Prostate gland (tissue), 2 donors: ENCODE results near the gene PLSCR3. TPM values are rescaled to one million over a fixed set of nuclear protein-coding genes. Genes with fewer than 3 reads are reported as not detected.

Experiments
- DNase-seq: peaks from one replicate; pipeline ENCODE4 v3.0.0-alpha.2; 2019; ENCODE audit warnings: low spot score
- H3K27ac ChIP-seq, 2 donors: fragments of 200-600 bp; sonication (generic); 2 replicates each; pipeline ENCODE4 v1.5.1; 2017 to 2019
- H3K27me3 ChIP-seq: fragments of 200-600 bp; sonication (generic); replicated peaks from 2 replicates; pipeline ENCODE4 v1.5.1; 2019; ENCODE audit not compliant: insufficient read depth
- H3K36me3 ChIP-seq, 2 donors: fragments of 200-600 bp; sonication (generic); 1 replicate in 1 of 2; 2 replicates in 1 of 2; pipeline versions ENCODE4 v1.5.1 to v1.8.1; 2017 to 2019
- H3K4me1 ChIP-seq: fragments of 200-600 bp; sonication (generic); replicated peaks from 2 replicates; pipeline ENCODE4 v1.5.1; 2019
- H3K4me3 ChIP-seq, 2 donors: fragments of 200-600 bp; sonication (generic); 2 replicates each; pipeline ENCODE4 v1.5.1; 2017 to 2019
- H3K9me3 ChIP-seq: fragments of 200-600 bp; sonication (generic); 2 replicates; pipeline ENCODE4 v1.5.1; 2017
- POLR2A ChIP-seq: fragments of 450-650 bp; IDR thresholded peaks from one replicate; pipeline ENCODE4 v1.6.1; 2016; ENCODE audit warnings: antibody characterized with exemption, mild to moderate bottlenecking
- POLR2AphosphoS5 ChIP-seq: sonication (generic); formaldehyde crosslinking; IDR thresholded peaks from one replicate; pipeline ENCODE4 v1.6.1; 2017; ENCODE audit warnings: antibody characterized with exemption
- WGBS: methylation state at CpG from one replicate; pipeline ENCODE4 v1.1.5; 2018; 5-methylcytosine and 5-hydroxymethylcytosine counted together
- intact Hi-C: fragments of 100-400 bp; cut with DNase I; formaldehyde crosslinking; loops from one replicate; pipeline ENCODE4 v1.14.2; 2022
- total RNA-seq, 2 donors: library from RNA; depleted of rRNA; stranded (reverse); fragments of >200 nt; gene quantifications; one replicate each; pipeline ENCODE4 v1.1.0, GENCODE V29; 2016
- TF ChIP-seq, protein P1 (sequence below), 4 experiments: fragments of 200-600 bp in 2 of 4; fragments of 450-650 bp in 2 of 4; sonication (generic) in 2 of 4; IDR thresholded peaks; 1 replicate in 3 of 4; 2 replicates in 1 of 4; pipeline ENCODE4 v1.5.1; 2016 to 2019; ENCODE audit warnings: antibody characterized with exemption in 4 of 4, mild to moderate bottlenecking in 2 of 4, moderate library complexity in 2 of 4

Gene PLSCR3
- total RNA-seq, 2 donors from 2014 or later: 25.8 to 26.4 TPM

DNA sequence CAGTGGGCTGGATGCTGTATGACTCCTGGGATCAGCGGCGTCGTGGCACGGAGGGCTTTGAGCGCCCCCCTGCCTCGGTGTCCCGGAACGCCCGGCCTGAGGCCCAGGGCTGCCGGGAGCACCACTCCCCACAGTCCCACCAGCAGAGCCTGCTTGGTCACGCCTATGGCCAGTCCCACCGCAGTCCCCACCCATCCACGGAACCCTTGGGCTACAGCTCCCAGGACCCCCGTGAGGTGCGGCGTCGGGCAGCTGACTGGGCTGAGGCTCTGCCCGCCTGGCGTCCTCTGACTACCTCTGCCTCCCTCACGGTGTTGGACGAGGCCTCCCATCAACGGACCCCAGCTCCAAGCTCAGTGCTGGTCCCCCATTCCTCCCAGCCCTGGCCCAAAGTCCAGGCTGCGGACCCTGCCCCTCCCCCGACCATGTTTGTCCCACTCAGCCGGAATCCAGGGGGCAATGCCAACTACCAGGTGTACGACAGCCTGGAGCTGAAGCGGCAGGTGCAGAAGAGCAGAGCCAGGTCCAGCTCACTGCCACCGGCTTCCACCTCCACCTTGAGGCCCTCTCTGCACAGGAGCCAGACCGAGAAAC is 32.7 kb upstream of the PLSCR3 start:
- Histone ChIP-seq H3K9me3 (no peaks in the 10 kb centered on the region), H3K27me3 (no peaks in the 10 kb centered on the region), H3K4me1 (no peaks in the 10 kb centered on the region), H3K36me3 (no peaks in the 10 kb centered on the region), H3K4me3 (no peak overlapping the region), H3K27ac (no peak overlapping the region)
- WGBS: 87% methylated on average over 29 of the region's 29 CpGs
- TF ChIP-seq POLR2A: no peak
- TF ChIP-seq POLR2AphosphoS5: no peak
- TF ChIP-seq, protein P1, sequence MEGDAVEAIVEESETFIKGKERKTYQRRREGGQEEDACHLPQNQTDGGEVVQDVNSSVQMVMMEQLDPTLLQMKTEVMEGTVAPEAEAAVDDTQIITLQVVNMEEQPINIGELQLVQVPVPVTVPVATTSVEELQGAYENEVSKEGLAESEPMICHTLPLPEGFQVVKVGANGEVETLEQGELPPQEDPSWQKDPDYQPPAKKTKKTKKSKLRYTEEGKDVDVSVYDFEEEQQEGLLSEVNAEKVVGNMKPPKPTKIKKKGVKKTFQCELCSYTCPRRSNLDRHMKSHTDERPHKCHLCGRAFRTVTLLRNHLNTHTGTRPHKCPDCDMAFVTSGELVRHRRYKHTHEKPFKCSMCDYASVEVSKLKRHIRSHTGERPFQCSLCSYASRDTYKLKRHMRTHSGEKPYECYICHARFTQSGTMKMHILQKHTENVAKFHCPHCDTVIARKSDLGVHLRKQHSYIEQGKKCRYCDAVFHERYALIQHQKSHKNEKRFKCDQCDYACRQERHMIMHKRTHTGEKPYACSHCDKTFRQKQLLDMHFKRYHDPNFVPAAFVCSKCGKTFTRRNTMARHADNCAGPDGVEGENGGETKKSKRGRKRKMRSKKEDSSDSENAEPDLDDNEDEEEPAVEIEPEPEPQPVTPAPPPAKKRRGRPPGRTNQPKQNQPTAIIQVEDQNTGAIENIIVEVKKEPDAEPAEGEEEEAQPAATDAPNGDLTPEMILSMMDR (IDR thresholded peaks at IDR 0.05): no peak
- intact Hi-C loops: no loop called here
- no peak for DNase-seq

DNA sequence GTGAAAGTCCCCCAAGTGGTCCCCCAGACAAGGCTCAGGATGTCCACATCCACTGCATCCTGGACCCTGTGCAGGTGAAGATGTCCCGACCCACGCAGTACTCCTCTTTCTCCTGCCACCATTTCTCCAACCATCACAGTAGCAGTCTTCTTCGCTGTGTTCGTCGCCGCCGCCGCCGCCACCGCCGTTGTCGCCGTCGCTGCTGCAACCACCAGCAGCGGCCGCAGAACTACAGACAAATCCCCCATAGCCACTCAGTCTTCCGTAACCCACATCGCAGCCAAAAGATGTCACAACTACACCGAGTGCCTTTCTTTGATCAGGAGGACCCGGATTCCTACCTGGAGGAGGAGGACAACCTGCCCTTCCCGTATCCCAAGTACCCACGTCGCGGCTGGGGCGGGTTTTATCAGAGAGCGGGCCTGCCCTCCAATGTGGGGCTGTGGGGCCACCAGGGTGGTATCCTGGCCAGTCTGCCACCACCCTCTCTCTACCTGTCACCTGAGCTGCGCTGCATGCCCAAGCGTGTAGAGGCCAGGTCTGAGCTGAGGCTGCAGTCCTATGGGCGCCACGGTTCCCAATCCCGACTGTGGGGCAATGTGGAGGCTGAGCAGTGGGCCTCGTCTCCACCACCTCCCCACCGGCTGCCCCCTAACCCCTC is 32.0 kb upstream of the PLSCR3 start:
- WGBS: 83% methylated on average over 31 of the region's 33 CpGs
- no peak for DNase-seq
- Histone ChIP-seq H3K27me3 (no peaks in the 10 kb centered on the region), H3K4me3 (no peak overlapping the region), H3K9me3 (no peaks in the 10 kb centered on the region), H3K36me3 (no peaks in the 10 kb centered on the region), H3K4me1 (no peaks in the 10 kb centered on the region), H3K27ac (no peak overlapping the region)
- TF ChIP-seq POLR2AphosphoS5: no peak
- TF ChIP-seq POLR2A: no peak
- TF ChIP-seq, protein P1 (IDR thresholded peaks at IDR 0.05): no peak
- intact Hi-C loops: no loop called here

DNA sequence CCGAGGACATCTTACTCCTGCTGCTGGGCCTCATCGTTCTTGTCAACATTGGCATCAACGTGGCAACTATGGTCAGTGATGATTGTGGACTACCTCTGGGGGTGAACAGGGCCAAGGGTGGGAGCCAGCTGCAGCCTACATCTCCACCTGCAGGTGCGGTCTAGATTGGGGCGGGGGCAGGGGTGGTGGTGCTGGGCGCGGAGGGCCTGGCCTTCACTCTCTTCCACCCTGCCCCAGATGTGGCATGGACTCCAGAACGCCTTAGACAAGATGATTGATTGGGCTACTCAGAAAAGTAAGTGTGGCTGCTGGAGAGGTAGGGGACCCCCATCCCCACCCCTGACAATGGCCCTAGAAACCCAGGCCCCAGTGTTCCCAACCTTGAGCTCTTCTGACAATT is 31.4 kb upstream of the PLSCR3 start:
- no peaks in the 10 kb centered on the region for H3K36me3 ChIP-seq
- H3K4me1 ChIP-seq: no peaks in the 10 kb centered on the region
- no peak for DNase-seq
- TF ChIP-seq POLR2A: no peak
- no peak for TF ChIP-seq POLR2AphosphoS5
- TF ChIP-seq, protein P1 (IDR thresholded peaks at IDR 0.05): no peak
- H3K27ac ChIP-seq: no peak overlapping the region
- H3K27me3 ChIP-seq: no peaks in the 10 kb centered on the region
- intact Hi-C loops: no loop called here
- H3K4me3 ChIP-seq: no peak overlapping the region
- WGBS: 92% methylated on average over 8 of the region's 8 CpGs
- H3K9me3 ChIP-seq: no peaks in the 10 kb centered on the region

DNA sequence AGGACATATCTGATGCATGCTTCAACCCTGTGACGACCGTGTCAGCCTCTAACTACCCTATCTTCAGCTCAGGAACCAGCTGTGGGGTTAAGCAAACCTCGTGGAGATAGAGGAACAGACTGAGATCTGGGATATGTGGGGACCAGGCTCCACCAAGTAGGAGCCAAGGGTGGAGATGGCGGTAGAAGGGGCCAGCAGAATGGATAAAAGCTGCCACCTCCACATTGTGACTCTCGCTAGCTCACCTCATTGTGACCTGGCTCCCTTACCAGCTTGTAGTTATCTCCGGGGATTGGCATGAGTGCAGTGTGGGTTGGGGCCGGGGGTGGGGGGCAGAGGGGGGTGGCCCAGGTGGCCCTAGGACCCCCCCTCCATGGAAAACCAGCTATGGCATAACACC is 31.0 kb upstream of the PLSCR3 start, which contains the start of gene SPEM2:
SPEM2 (plus strand) TSS at position 301 of the 400 bp plus-strand sequence; CDS start at position 374, 73 bp downstream.
- Histone ChIP-seq H3K27me3 (no peaks in the 10 kb centered on the region), H3K27ac (no peak within 1 kb of the TSS), H3K4me1 (no peaks in the 10 kb centered on the region), H3K36me3 (no peaks in the 10 kb centered on the region), H3K9me3 (no peaks in the 10 kb centered on the region), H3K4me3 (no peak within 1 kb of the TSS)
- WGBS: 84% methylated on average over 7 of the region's 7 CpGs
- intact Hi-C loops: no loop called here
- no peak for DNase-seq
- TF ChIP-seq POLR2AphosphoS5 (no peak), POLR2A (no peak)
- TF ChIP-seq, protein P1 (IDR thresholded peaks at IDR 0.05): no peak

DNA sequence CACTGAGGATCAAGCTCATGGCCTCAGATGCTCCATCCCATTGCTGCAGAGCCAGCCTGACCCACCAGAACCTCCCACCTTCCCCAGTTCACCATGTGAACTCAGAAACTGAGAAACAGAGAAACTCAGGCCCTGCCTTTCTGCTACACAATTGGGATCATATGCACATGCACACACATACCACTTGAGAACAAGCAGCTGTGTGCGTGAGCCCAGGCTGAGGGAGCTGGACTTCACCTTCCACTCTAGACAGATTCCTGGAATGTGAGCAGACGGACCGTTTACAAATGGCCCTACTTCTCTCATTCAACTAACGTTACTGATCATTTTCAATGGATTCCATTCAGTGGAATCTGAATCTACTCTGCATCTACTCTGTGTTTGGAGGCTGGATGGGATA is 29.4 kb upstream of the PLSCR3 start:
- 50% methylated on average over 4 of the region's 4 CpGs for WGBS
- Histone ChIP-seq H3K36me3 (no peaks in the 10 kb centered on the region), H3K27me3 (no peaks in the 10 kb centered on the region), H3K27ac (no peak overlapping the region), H3K9me3 (no peaks in the 10 kb centered on the region), H3K4me3 (no peak overlapping the region), H3K4me1 (no peaks in the 10 kb centered on the region)
- no peak for TF ChIP-seq POLR2A
- intact Hi-C loops: no loop called here
- no peak for DNase-seq
